Kidney epithelial cell (primary cell): ENCODE data around the gene ZDHHC9. TPM values are rescaled to one million over a fixed set of nuclear protein-coding genes. Genes with fewer than 3 reads are reported as not detected.

Experiments used
- DNase-seq: peaks from one replicate; pipeline ENCODE4 v3.0.0-alpha.2; 2010; ENCODE audit warnings: low read depth
- H3K27me3 ChIP-seq: 2 replicates; pipeline ENCODE4 v1.6.0; 2011; ENCODE audit warnings: low read length; ENCODE audit not compliant: control insufficient read depth, insufficient read depth
- H3K36me3 ChIP-seq: 2 replicates; pipeline ENCODE4 v1.5.1; 2011; ENCODE audit warnings: low read length; ENCODE audit not compliant: control insufficient read depth, insufficient read depth
- H3K4me3 ChIP-seq: 2 replicates; pipeline ENCODE4 v1.5.1; 2011; ENCODE audit warnings: low read depth, mild to moderate bottlenecking, control low read depth, low read length
- CTCF ChIP-seq: IDR thresholded peaks from 2 replicates; pipeline ENCODE4 v1.5.1; 2011; ENCODE audit warnings: mild to moderate bottlenecking, moderate library complexity, low read length, control low read depth, inconsistent platforms; ENCODE audit not compliant: insufficient read depth, poor library complexity, severe bottlenecking
- total RNA-seq: library from RNA; depleted of rRNA; stranded (reverse); fragments of >200 nt; gene quantifications from 2 replicates; pipeline ENCODE4 v1.2.3, GENCODE V29; 2015

ZDHHC9 gene
- total RNA-seq, 1 donor from 2014 or later: 31.7 TPM

GRCh38 chrX:129768186-129768585, 75.5 kb downstream of the ZDHHC9 start:
- Histone ChIP-seq H3K27me3 (no peaks in the 10 kb centered on the region), H3K36me3 (no peaks in the 10 kb centered on the region), H3K4me3 (no peak overlapping the region)
- DNase-seq: no peak
- no peak for TF ChIP-seq CTCF

GRCh38 chrX:129763666-129764065, 80.0 kb downstream of the ZDHHC9 start:
- no peak for DNase-seq
- Histone ChIP-seq H3K36me3 (no peaks in the 10 kb centered on the region), H3K27me3 (no peaks in the 10 kb centered on the region), H3K4me3 (no peak overlapping the region)
- TF ChIP-seq CTCF: no peak

GRCh38 chrX:129762448-129762847, 81.2 kb downstream of the ZDHHC9 start:
- H3K4me3 ChIP-seq: no peak overlapping the region

GRCh38 chrX:129761596-129761995, 82.1 kb downstream of the ZDHHC9 start:
- no peak for DNase-seq
- no peaks in the 10 kb centered on the region for H3K27me3 ChIP-seq
- no peak overlapping the region for H3K4me3 ChIP-seq
- TF ChIP-seq CTCF: no peak
- H3K36me3 ChIP-seq: no peaks in the 10 kb centered on the region

More at GRCh38 chrX:129762448-129762847, 81.2 kb downstream of the ZDHHC9 start:
- no peaks in the 10 kb centered on the region for H3K27me3 ChIP-seq
- H3K36me3 ChIP-seq: no peaks in the 10 kb centered on the region
- TF ChIP-seq CTCF: no peak
- no peak for DNase-seq

GRCh38 chrX:129760981-129761380, 82.7 kb downstream of the ZDHHC9 start:
- DNase-seq: no peak
- no peak for TF ChIP-seq CTCF
- Histone ChIP-seq H3K27me3 (no peaks in the 10 kb centered on the region), H3K36me3 (no peaks in the 10 kb centered on the region), H3K4me3 (no peak overlapping the region)

- Histone ChIP-seq H3K36me3 (no peaks in the 10 kb centered on the region), H3K4me3 (no peak overlapping the region), H3K27me3 (no peaks in the 10 kb centered on the region)
- TF ChIP-seq CTCF: no peak
- no peak for DNase-seq
Measured at GRCh38 chrX:129760155-129760554, 83.5 kb downstream of the ZDHHC9 start.
